HG03571 (cell line): ENCODE data around the gene TH.

Source experiments
- ATAC-seq: cut with Tn5 transposase; IDR thresholded peaks from one replicate; pipeline ENCODE4 v1.9.1; 2021; ENCODE audit not compliant: unreplicated experiment

The TH gene

GRCh38 chr11:2115308-2115707 lies 56.3 kb downstream of the TH start:
- no peak for ATAC-seq

- ATAC-seq = no peak
These were observed 57.0 kb downstream of the TH start for GRCh38 chr11:2114430-2115241.
